ENCODE data around the gene CEP164.
"Not testable (repeated sequence)": the region's sequence is repeated elsewhere in the genome, so short reads cannot be mapped to it uniquely, and the experiment has no call there.

Gene CEP164

GRCh38 chr11:117449111-117449693 lies 121.5 kb downstream of the CEP164 start:
- Histone ChIP-seq H3K9me3 (ENCODE audit: control insufficient read depth, low read length) (peaks cover 24% of the 10 kb centered on the region), H3K36me3 (ENCODE audit: control insufficient read depth, insufficient read depth, low read length, severe bottlenecking) (no peaks in the 10 kb centered on the region), H3K27me3 (replicated peaks; ENCODE audit: control insufficient read depth, insufficient read depth, low read length) (peaks cover 43% of the 10 kb centered on the region), H3K4me1 (ENCODE audit: control insufficient read depth, insufficient read depth, low read length) (no peaks in the 10 kb centered on the region), H3K4me3 (ENCODE audit: low read length) (no peak overlapping the region), H3K9ac (ENCODE audit: low read length) (no peak overlapping the region)
- DNase-seq (ENCODE audit: low read depth) = no peak

- Histone ChIP-seq H3K27me3 (replicated peaks; ENCODE audit: control insufficient read depth, insufficient read depth, low read length) (peaks cover 27% of the 10 kb centered on the region), H3K9me3 (ENCODE audit: control insufficient read depth, low read length) (peaks cover 42% of the 10 kb centered on the region), H3K9ac (ENCODE audit: low read length) (no peak overlapping the region), H3K36me3 (ENCODE audit: control insufficient read depth, insufficient read depth, low read length, severe bottlenecking) (no peaks in the 10 kb centered on the region), H3K4me3 (ENCODE audit: low read length) (no peak overlapping the region), H3K4me1 (ENCODE audit: control insufficient read depth, insufficient read depth, low read length) (no peaks in the 10 kb centered on the region)
- DNase-seq (ENCODE audit: low read depth) = no peak
These were observed 126.4 kb downstream of the CEP164 start for GRCh38 chr11:117453886-117454563.

GRCh38 chr11:117454564-117454917 lies 126.9 kb downstream of the CEP164 start:
- Histone ChIP-seq H3K9ac (ENCODE audit: low read length) (no peak overlapping the region), H3K4me3 (ENCODE audit: low read length) (no peak overlapping the region), H3K27me3 (replicated peaks; ENCODE audit: control insufficient read depth, insufficient read depth, low read length) (peaks cover 26% of the 10 kb centered on the region), H3K4me1 (ENCODE audit: control insufficient read depth, insufficient read depth, low read length) (no peaks in the 10 kb centered on the region), H3K36me3 (ENCODE audit: control insufficient read depth, insufficient read depth, low read length, severe bottlenecking) (no peaks in the 10 kb centered on the region), H3K9me3 (ENCODE audit: control insufficient read depth, low read length) (peaks cover 42% of the 10 kb centered on the region)
- DNase-seq (ENCODE audit: low read depth) = no peak

GRCh38 chr11:117456027-117456720 lies 128.5 kb downstream of the CEP164 start:
- DNase-seq (ENCODE audit: low read depth) = no peak

GRCh38 chr11:117456721-117457029 lies 129.0 kb downstream of the CEP164 start:
- Histone ChIP-seq H3K9me3 (ENCODE audit: control insufficient read depth, low read length) (peaks cover 42% of the 10 kb centered on the region), H3K27me3 (replicated peaks; ENCODE audit: control insufficient read depth, insufficient read depth, low read length) (peaks cover 27% of the 10 kb centered on the region)
- H3K4me1 ChIP-seq (ENCODE audit: control insufficient read depth, insufficient read depth, low read length); DNase-seq (ENCODE audit: low read depth); H3K36me3 ChIP-seq (ENCODE audit: control insufficient read depth, insufficient read depth, low read length, severe bottlenecking); H3K9ac ChIP-seq (ENCODE audit: low read length); H3K4me3 ChIP-seq (ENCODE audit: low read length): not testable (repeated sequence)

More at GRCh38 chr11:117456027-117456720, 128.5 kb downstream of the CEP164 start:
- peaks cover 27% of the 10 kb centered on the region for H3K27me3 ChIP-seq (replicated peaks; ENCODE audit: control insufficient read depth, insufficient read depth, low read length)
- peaks cover 42% of the 10 kb centered on the region for H3K9me3 ChIP-seq (ENCODE audit: control insufficient read depth, low read length)
- no peak overlapping the region for H3K4me3 ChIP-seq (ENCODE audit: low read length)
- H3K4me1 ChIP-seq (ENCODE audit: control insufficient read depth, insufficient read depth, low read length) = no peaks in the 10 kb centered on the region
- no peak overlapping the region for H3K9ac ChIP-seq (ENCODE audit: low read length)
- H3K36me3 ChIP-seq (ENCODE audit: control insufficient read depth, insufficient read depth, low read length, severe bottlenecking) = no peaks in the 10 kb centered on the region

GRCh38 chr11:117457031-117457785 lies 129.6 kb downstream of the CEP164 start:
- H3K9me3 ChIP-seq (ENCODE audit: control insufficient read depth, low read length) = peaks cover 37% of the 10 kb centered on the region
- H3K36me3 ChIP-seq (ENCODE audit: control insufficient read depth, insufficient read depth, low read length, severe bottlenecking) = no peaks in the 10 kb centered on the region
- no peak for DNase-seq (ENCODE audit: low read depth)
- no peak overlapping the region for H3K4me3 ChIP-seq (ENCODE audit: low read length)
- no peaks in the 10 kb centered on the region for H3K4me1 ChIP-seq (ENCODE audit: control insufficient read depth, insufficient read depth, low read length)
- no peak overlapping the region for H3K9ac ChIP-seq (ENCODE audit: low read length)
- H3K27me3 ChIP-seq (replicated peaks; ENCODE audit: control insufficient read depth, insufficient read depth, low read length) = peaks cover 27% of the 10 kb centered on the region

- no peak for DNase-seq (ENCODE audit: low read depth)
- Histone ChIP-seq H3K9ac (ENCODE audit: low read length) (no peak overlapping the region), H3K4me3 (ENCODE audit: low read length) (no peak overlapping the region), H3K27me3 (replicated peaks; ENCODE audit: control insufficient read depth, insufficient read depth, low read length) (peaks cover 27% of the 10 kb centered on the region), H3K4me1 (ENCODE audit: control insufficient read depth, insufficient read depth, low read length) (no peaks in the 10 kb centered on the region), H3K36me3 (ENCODE audit: control insufficient read depth, insufficient read depth, low read length, severe bottlenecking) (no peaks in the 10 kb centered on the region), H3K9me3 (ENCODE audit: control insufficient read depth, low read length) (peaks cover 31% of the 10 kb centered on the region)
These were observed 130.2 kb downstream of the CEP164 start for GRCh38 chr11:117457835-117458234.

GRCh38 chr11:117458275-117459122 lies 130.8 kb downstream of the CEP164 start:
- no peaks in the 10 kb centered on the region for H3K36me3 ChIP-seq (ENCODE audit: control insufficient read depth, insufficient read depth, low read length, severe bottlenecking)
- no peaks in the 10 kb centered on the region for H3K4me1 ChIP-seq (ENCODE audit: control insufficient read depth, insufficient read depth, low read length)
- H3K27me3 ChIP-seq (replicated peaks; ENCODE audit: control insufficient read depth, insufficient read depth, low read length) = peaks cover 27% of the 10 kb centered on the region
- H3K9me3 ChIP-seq (ENCODE audit: control insufficient read depth, low read length) = peaks cover 25% of the 10 kb centered on the region
- no peak overlapping the region for H3K4me3 ChIP-seq (ENCODE audit: low read length)
- no peak for DNase-seq (ENCODE audit: low read depth)
- no peak overlapping the region for H3K9ac ChIP-seq (ENCODE audit: low read length)

- Histone ChIP-seq H3K36me3 (ENCODE audit: control insufficient read depth, insufficient read depth, low read length, severe bottlenecking) (no peaks in the 10 kb centered on the region), H3K9ac (ENCODE audit: low read length) (no peak overlapping the region), H3K9me3 (ENCODE audit: control insufficient read depth, low read length) (peaks cover 16% of the 10 kb centered on the region), H3K4me1 (ENCODE audit: control insufficient read depth, insufficient read depth, low read length) (no peaks in the 10 kb centered on the region), H3K4me3 (ENCODE audit: low read length) (no peak overlapping the region), H3K27me3 (replicated peaks; ENCODE audit: control insufficient read depth, insufficient read depth, low read length) (peaks cover 27% of the 10 kb centered on the region)
- DNase-seq (ENCODE audit: low read depth) = no peak
These were observed 131.7 kb downstream of the CEP164 start for GRCh38 chr11:117459123-117459978.

- peaks cover 10% of the 10 kb centered on the region for H3K9me3 ChIP-seq (ENCODE audit: control insufficient read depth, low read length)
- H3K36me3 ChIP-seq (ENCODE audit: control insufficient read depth, insufficient read depth, low read length, severe bottlenecking) = no peaks in the 10 kb centered on the region
- no peak overlapping the region for H3K9ac ChIP-seq (ENCODE audit: low read length)
- peaks cover 27% of the 10 kb centered on the region for H3K27me3 ChIP-seq (replicated peaks; ENCODE audit: control insufficient read depth, insufficient read depth, low read length)
- no peak for DNase-seq (ENCODE audit: low read depth)
- H3K4me1 ChIP-seq (ENCODE audit: control insufficient read depth, insufficient read depth, low read length) = no peaks in the 10 kb centered on the region
- H3K4me3 ChIP-seq (ENCODE audit: low read length) = no peak overlapping the region
These were observed 132.3 kb downstream of the CEP164 start for GRCh38 chr11:117459979-117460300.

Measured in adipocyte (in vitro differentiated cells).